M059J (cell line): Measurements from ENCODE around the gene EFNB1. TPM values are rescaled to one million over a fixed set of nuclear protein-coding genes. Genes with fewer than 3 reads are reported as not detected.

Experiments used
- DNase-seq: peaks from one replicate; pipeline ENCODE4 v3.0.0-alpha.2; 2012; ENCODE audit warnings: low read depth
- total RNA-seq: library from RNA; depleted of rRNA; stranded (reverse); fragments of >200 nt; shearing (Covaris generic); gene quantifications from 2 replicates; pipeline ENCODE4 v1.2.3, GENCODE V29; 2014

The EFNB1 gene
- total RNA-seq, 1 experiment from 2014 or later = 15.3 TPM

GRCh38 chrX:68843992-68844391 is 15.2 kb downstream of the EFNB1 start:
- no peak for DNase-seq

- no peak for DNase-seq
Measured at GRCh38 chrX:68844581-68844980, 15.8 kb downstream of the EFNB1 start.

- no peak for DNase-seq
Measured at GRCh38 chrX:68846536-68846935, 17.7 kb downstream of the EFNB1 start.

- no peak for DNase-seq
Measured at GRCh38 chrX:68847172-68847571, 18.4 kb downstream of the EFNB1 start.

GRCh38 chrX:68848189-68848940 is 19.5 kb downstream of the EFNB1 start:
- no peak for DNase-seq

GRCh38 chrX:68851082-68851481 is 22.3 kb downstream of the EFNB1 start:
- DNase-seq = no peak

GRCh38 chrX:68852046-68852445 is 23.2 kb downstream of the EFNB1 start:
- DNase-seq = no peak

- DNase-seq = no peak
Measured at GRCh38 chrX:68853665-68854251, 24.9 kb downstream of the EFNB1 start.

GRCh38 chrX:68865300-68865699 is 36.5 kb downstream of the EFNB1 start:
- no peak for DNase-seq

- DNase-seq = no peak
Measured at GRCh38 chrX:68865926-68866325, 37.1 kb downstream of the EFNB1 start.

GRCh38 chrX:68867458-68868112 is 38.8 kb downstream of the EFNB1 start:
- DNase-seq = no peak

GRCh38 chrX:68868316-68868715 is 39.5 kb downstream of the EFNB1 start:
- DNase-seq = peak; percentile 15

GRCh38 chrX:68868902-68869800 is 40.3 kb downstream of the EFNB1 start:
- DNase-seq = no peak

GRCh38 chrX:68870357-68870756 is 41.5 kb downstream of the EFNB1 start:
- no peak for DNase-seq

- DNase-seq = no peak
Measured at GRCh38 chrX:68872171-68872570, 43.4 kb downstream of the EFNB1 start.

- DNase-seq = no peak
Measured at GRCh38 chrX:68874076-68874475, 45.3 kb downstream of the EFNB1 start.

GRCh38 chrX:68876731-68877130 is 47.9 kb downstream of the EFNB1 start:
- DNase-seq = no peak

- no peak for DNase-seq
Measured at GRCh38 chrX:68877606-68878005, 48.8 kb downstream of the EFNB1 start.

GRCh38 chrX:68878977-68879645 is 50.3 kb downstream of the EFNB1 start:
- DNase-seq = no peak

- no peak for DNase-seq
Measured at GRCh38 chrX:68880846-68881552, 52.2 kb downstream of the EFNB1 start.

- no peak for DNase-seq
Measured at GRCh38 chrX:68881911-68882310, 53.1 kb downstream of the EFNB1 start.
